Measurements from ENCODE around the gene ENKD1. TPM values are rescaled to one million over a fixed set of nuclear protein-coding genes. Genes with fewer than 3 reads are reported as not detected.

ENKD1 gene
- total and polyA plus RNA-seq, 10 of the 15 experiments (the other 5 are each of a cell fraction or from before 2014, with no cell fraction given) = 0.19 to 8.1 (median 2.8) TPM

GRCh38 chr16:67663151-67663876 is 3.2 kb downstream of the ENKD1 start:
- CTCF ChIA-PET = interaction anchor here (0.7 to 11.9 kb wide), 5 partner anchors 18 to 262 kb away, joined by 3 to 196 read pairs (median 5); partner anchors contain the start of gene CARMIL2
- POLR2A ChIA-PET = interaction anchor here (0.5 to 1.1 kb wide), 5 partner anchors 19 to 155 kb away, joined by 3 to 6 read pairs (median 3); partner anchors contain the start of gene CARMIL2
- FAIRE-seq = no peak
- DNase-seq (ENCODE audit: low read depth, low spot score) = no peak
- no peak for ATAC-seq
- Histone ChIP-seq H3K4me2 (ENCODE audit: control insufficient read depth, insufficient read depth) (no peak overlapping the region), H2AFZ (ENCODE audit: control insufficient read depth, low read depth, low read length) (no peak overlapping the region), H3K36me3 (ENCODE audit: control insufficient read depth in 2 of 2, insufficient read depth in 2 of 2, low read length in 1 of 2) (peaks cover under 1 to 6% of the 10 kb centered on the region in 2 experiments; a peak in 3 of 4 replicates), H3K27ac (ENCODE audit: control insufficient read depth, insufficient read depth) (no peak overlapping the region), H3K9me3 (replicated peaks; ENCODE audit: control insufficient read depth, insufficient read depth, low read length) (no peaks in the 10 kb centered on the region), H3K27me3 (replicated peaks in 1 of 2; ENCODE audit: control insufficient read depth in 2 of 2, insufficient read depth in 2 of 2, low read length in 1 of 2) (no peaks in the 10 kb centered on the region), H3K4me1 (ENCODE audit: control insufficient read depth, insufficient read depth, low read length) (peaks cover 25% of the 10 kb centered on the region), H3K79me2 (ENCODE audit: control insufficient read depth, insufficient read depth, low read length) (peaks cover 12% of the 10 kb centered on the region), H4K20me1 (ENCODE audit: control insufficient read depth, insufficient read depth) (no peaks in the 10 kb centered on the region), H3K9ac (ENCODE audit: control insufficient read depth, insufficient read depth, low read length) (no peak overlapping the region), H3K4me3 (no peak overlapping the region)
- BruUV-seq (replicated peaks) = no TSS peak
- 69% methylated on average over 25 of the region's 25 CpGs for WGBS (ENCODE audit: insufficient coverage, insufficient replicate concordance, low lambda C conversion rate, missing lambda C conversion rate)
- intact Hi-C loops (cut with micrococcal nuclease; ENCODE audit: unreplicated experiment) (loop anchor here (5.0 kb wide), 1 partner anchor 506 kb away; the partner anchor contains the start of genes FBXL8 and TRADD), in situ Hi-C loops (cut with MboI) (no loop called here)
- SMC1A ChIA-PET (ENCODE audit: uncharacterized antibody, unreplicated experiment) = interaction anchor here (1.0 to 1.4 kb wide), 2 partner anchors 19 to 153 kb away, joined by 3 read pairs; partner anchors contain the start of gene CARMIL2
- RAD21 ChIA-PET (ENCODE audit: unreplicated experiment) = interaction anchor here (0.9 to 1.0 kb wide), 2 partner anchors 9 to 142 kb away, joined by 3 to 4 read pairs; no protein-coding TSS in a partner anchor
- no peak for TF ChIP-seq SRF (IDR thresholded peaks at IDR 0.05; ENCODE audit: low read depth in 2 of 2, low read length in 2 of 2)
- no peak for TF ChIP-seq POU2F2 (IDR thresholded peaks at IDR 0.05; ENCODE audit: borderline replicate concordance, low read depth, low read length)
- no peak for TF ChIP-seq ZNF24 (IDR thresholded peaks at IDR 0.05)
- no peak for TF ChIP-seq NR2C1 (IDR thresholded peaks at IDR 0.05)
- no peak for TF ChIP-seq NBN (IDR thresholded peaks at IDR 0.05)
- TF ChIP-seq TARDBP (IDR thresholded peaks at IDR 0.05; ENCODE audit: borderline replicate concordance) = no peak
- TF ChIP-seq SKIL (IDR thresholded peaks at IDR 0.05; ENCODE audit: low read depth, poor library complexity, severe bottlenecking) = no peak
- TF ChIP-seq SREBF2 (IDR thresholded peaks at IDR 0.05; ENCODE audit: low read length) = no peak
- TF ChIP-seq TAF1 (IDR thresholded peaks at IDR 0.05; ENCODE audit: borderline replicate concordance, low read depth, low read length) = no peak
- TF ChIP-seq HSF1 (IDR thresholded peaks at IDR 0.05; ENCODE audit: low read depth, low read length) = no peak
- TF ChIP-seq, protein P1, sequence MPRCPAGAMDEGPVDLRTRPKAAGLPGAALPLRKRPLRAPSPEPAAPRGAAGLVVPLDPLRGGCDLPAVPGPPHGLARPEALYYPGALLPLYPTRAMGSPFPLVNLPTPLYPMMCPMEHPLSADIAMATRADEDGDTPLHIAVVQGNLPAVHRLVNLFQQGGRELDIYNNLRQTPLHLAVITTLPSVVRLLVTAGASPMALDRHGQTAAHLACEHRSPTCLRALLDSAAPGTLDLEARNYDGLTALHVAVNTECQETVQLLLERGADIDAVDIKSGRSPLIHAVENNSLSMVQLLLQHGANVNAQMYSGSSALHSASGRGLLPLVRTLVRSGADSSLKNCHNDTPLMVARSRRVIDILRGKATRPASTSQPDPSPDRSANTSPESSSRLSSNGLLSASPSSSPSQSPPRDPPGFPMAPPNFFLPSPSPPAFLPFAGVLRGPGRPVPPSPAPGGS (IDR thresholded peaks at IDR 0.05; ENCODE audit: borderline replicate concordance, insufficient read depth, low read depth, low read length, poor library complexity, severe bottlenecking) = no peak
- TF ChIP-seq, protein P2, sequence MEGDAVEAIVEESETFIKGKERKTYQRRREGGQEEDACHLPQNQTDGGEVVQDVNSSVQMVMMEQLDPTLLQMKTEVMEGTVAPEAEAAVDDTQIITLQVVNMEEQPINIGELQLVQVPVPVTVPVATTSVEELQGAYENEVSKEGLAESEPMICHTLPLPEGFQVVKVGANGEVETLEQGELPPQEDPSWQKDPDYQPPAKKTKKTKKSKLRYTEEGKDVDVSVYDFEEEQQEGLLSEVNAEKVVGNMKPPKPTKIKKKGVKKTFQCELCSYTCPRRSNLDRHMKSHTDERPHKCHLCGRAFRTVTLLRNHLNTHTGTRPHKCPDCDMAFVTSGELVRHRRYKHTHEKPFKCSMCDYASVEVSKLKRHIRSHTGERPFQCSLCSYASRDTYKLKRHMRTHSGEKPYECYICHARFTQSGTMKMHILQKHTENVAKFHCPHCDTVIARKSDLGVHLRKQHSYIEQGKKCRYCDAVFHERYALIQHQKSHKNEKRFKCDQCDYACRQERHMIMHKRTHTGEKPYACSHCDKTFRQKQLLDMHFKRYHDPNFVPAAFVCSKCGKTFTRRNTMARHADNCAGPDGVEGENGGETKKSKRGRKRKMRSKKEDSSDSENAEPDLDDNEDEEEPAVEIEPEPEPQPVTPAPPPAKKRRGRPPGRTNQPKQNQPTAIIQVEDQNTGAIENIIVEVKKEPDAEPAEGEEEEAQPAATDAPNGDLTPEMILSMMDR (IDR thresholded peaks at IDR 0.05 in 2 of 3, conservative IDR thresholded peaks at IDR 0.05 in 1 of 3; ENCODE audit: control insufficient read depth in 2 of 3, extremely low read depth in 1 of 3, insufficient read depth in 1 of 3, low read depth in 3 of 3, low read length in 3 of 3) = peak in 2 of 3 experiments; percentile 18 to 36; a peak in 1 of 6 replicates
- no peak for TF ChIP-seq RELA (IDR thresholded peaks at IDR 0.05; ENCODE audit: borderline replicate concordance, partially characterized antibody)
- 0 out of 3 replicates have a peak, but pooled peaks of 1 of the 2 experiments have one; percentile 21 for TF ChIP-seq EGR1 (IDR thresholded peaks at IDR 0.05; ENCODE audit: borderline replicate concordance in 1 of 2, low read depth in 2 of 2, low read length in 2 of 2)
- no peak for TF ChIP-seq BRCA1 (IDR thresholded peaks at IDR 0.05; ENCODE audit: low read depth, low read length)
- TF ChIP-seq STAT3 (IDR thresholded peaks at IDR 0.05; ENCODE audit: low read depth, low read length) = no peak

Data from GM12878 (cell line).